Measurements from ENCODE around the gene CNGB1.
"Not testable (repeated sequence)": the region's sequence is repeated elsewhere in the genome, so short reads cannot be mapped to it uniquely, and the experiment has no call there.

CNGB1 gene

GRCh38 chr16:57846931-57847330 lies 124.0 kb downstream of the CNGB1 start:
- not testable (repeated sequence) for DNase-seq

- no peak for DNase-seq
Measured at GRCh38 chr16:57846078-57846697, 124.7 kb downstream of the CNGB1 start.

- no peak for DNase-seq
Measured at GRCh38 chr16:57845115-57845514, 125.8 kb downstream of the CNGB1 start.

GRCh38 chr16:57844416-57845030 lies 126.4 kb downstream of the CNGB1 start:
- no peak for DNase-seq

GRCh38 chr16:57843400-57843799 lies 127.5 kb downstream of the CNGB1 start:
- DNase-seq = no peak

- no peak for DNase-seq
Measured at GRCh38 chr16:57842601-57843000, 128.3 kb downstream of the CNGB1 start.

GRCh38 chr16:57840833-57841232 lies 130.1 kb downstream of the CNGB1 start:
- DNase-seq = no peak

- DNase-seq = no peak
Measured at GRCh38 chr16:57838161-57838560, 132.8 kb downstream of the CNGB1 start.

GRCh38 chr16:57837305-57838125 lies 133.4 kb downstream of the CNGB1 start:
- no peak for DNase-seq

- not testable (repeated sequence) for DNase-seq
Measured at GRCh38 chr16:57835439-57835838, 135.5 kb downstream of the CNGB1 start.

GRCh38 chr16:57834936-57835335 lies 136.0 kb downstream of the CNGB1 start:
- DNase-seq = no peak
